ENCODE results near the gene GAREM2.

Gene GAREM2

DNA sequence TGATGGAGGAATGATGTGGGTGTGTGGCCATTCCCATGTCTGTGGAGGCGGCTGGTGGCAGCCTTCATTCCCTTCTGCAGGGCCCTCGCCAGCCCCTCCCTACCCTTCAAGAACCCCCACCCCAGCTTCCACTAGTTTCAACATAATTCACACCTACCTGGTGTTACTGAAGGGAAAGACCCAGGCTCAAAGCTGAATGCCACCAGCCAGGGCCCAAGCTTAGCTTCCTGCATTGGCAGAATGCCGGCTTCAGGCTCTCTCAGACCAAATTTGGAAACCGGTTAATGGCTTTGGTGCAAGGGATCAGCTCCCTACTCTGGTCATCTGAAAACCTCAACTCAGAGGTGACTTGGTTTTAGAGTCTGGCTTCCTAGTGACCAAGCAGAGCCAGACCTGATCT is 16.9 kb downstream of the GAREM2 start:
- no peak for DNase-seq

GRCh38 chr2:26190369-26190768 is 17.5 kb downstream of the GAREM2 start:
- no peak for DNase-seq

GRCh38 chr2:26191316-26192159 is 18.6 kb downstream of the GAREM2 start:
- no peak for DNase-seq

GRCh38 chr2:26193578-26194231 is 20.8 kb downstream of the GAREM2 start:
- DNase-seq, result no peak

DNA sequence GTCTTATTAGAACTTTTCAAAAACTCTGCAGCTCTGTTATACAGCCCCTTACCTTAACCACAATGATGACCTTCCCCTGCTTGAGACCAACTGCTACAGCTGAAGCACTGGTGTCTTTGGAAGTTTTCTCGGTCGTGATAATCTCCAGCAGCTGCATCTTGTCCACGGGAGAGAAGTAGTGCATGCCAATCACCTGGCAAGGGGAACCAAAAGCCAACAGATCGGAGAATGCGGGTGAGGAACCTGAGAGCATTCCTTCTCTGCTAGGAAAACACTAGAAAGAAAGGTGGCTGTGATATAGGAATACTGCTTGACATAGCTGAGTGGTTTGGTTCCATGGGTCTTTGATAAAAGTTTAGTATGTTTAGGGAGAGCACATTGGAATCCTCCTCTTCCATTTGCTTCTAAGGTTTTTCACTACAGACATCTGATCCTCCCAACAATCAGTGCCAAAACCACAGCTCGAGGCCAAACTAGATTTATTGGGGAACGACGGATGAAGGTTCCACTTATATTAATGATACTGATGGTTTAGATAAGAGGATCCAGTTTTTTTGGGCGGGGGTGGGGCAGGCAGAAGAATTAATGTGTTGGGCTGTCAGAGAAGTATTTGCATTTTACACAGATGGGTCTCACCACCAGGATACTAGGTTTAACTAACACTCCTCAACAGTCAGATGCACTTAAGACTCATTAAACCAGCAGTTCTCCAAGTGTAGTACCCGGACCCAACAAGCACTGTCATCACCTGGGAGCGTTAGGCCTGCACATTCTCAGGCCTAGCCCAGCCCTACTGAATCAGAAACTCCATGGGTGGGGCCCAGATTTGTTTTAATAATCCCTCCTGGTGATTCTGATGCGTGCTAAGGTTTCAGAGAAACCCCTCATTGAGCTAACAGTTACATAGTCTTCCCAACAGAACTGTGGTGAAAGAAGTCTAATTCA is 22.4 kb downstream of the GAREM2 start:
- no peak for DNase-seq

DNA sequence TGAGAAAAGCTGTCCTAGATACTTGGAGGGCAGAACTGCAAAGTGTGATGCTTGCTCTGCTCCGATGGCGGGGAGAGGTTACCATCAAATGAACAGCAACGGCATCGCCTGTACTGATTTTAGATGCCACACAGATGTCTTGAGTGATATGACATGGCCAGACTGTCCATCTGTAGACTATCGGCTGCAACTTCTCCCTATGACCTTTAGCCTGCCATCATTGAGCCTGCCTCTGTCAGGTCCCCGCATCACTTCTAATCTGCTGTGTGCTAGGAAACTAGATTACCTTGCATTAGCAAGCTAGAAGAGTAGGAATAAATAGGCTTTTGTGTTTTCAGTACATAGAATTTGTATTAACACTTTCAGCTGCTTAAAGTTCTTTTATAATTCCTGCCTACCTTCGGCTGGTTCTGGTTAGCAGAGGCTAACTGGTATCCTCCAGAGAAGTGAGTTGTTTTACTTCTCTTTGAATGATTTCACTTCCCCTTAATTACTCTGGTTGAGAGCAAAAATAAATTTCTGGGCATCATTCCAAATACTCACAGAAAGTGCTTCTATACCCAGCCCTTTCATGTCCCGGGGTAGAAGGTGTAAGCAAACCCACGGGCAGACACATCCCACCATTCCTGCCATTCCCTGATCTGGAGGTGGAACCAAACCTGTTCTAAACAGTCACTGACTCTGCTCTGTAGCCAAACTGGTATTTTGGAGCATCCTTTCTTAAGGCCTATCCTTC is 24.0 kb downstream of the GAREM2 start:
- DNase-seq, result no peak

- no peak for DNase-seq
These were observed 24.6 kb downstream of the GAREM2 start for GRCh38 chr2:26197516-26197915.

DNA sequence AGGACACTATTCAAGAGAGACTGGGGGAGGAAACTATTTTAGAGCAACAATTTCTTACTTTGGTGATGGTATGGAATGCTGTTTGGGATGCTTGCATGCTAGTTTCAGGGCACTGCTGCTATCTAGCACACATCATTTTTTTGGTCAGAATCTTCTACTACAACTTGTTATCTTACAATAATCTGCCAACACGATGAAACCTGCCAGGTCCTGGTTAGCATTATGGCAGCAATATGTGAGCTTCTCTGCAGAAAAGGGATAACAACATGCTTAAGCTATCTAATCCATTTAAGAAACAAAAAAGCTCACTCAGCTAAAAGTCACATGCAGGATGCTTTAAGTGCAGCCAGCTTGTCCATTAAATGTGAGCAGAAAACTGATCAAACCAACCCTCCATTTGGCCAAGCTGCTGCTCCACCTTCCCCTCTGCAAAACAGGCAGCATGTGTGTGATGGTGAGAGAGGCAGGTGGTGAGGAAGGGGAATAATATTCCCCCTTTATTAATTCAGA is 30.1 kb downstream of the GAREM2 start:
- no peak for DNase-seq

GRCh38 chr2:26203906-26204305 is 31.0 kb downstream of the GAREM2 start:
- DNase-seq, result no peak

DNA sequence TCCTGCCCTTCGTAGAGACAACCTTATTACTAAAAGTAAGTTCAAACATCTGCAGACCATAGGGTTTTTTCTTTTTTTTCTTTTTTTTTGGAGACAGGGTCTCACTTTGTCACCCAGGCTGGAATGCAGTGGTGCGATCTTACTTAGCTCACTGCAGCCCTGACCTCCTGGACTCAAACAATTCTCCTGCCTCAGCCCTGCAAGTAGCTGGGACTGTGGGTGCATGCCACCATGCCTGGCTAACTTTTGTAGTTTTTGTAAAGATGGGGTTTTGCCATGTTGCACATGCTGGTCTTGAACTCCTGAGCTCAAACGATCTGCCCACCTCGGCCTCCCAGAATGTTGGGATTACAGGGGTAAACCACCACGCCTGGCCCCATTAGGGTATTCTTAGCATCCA is 39.1 kb downstream of the GAREM2 start:
- no peak for DNase-seq

DNA sequence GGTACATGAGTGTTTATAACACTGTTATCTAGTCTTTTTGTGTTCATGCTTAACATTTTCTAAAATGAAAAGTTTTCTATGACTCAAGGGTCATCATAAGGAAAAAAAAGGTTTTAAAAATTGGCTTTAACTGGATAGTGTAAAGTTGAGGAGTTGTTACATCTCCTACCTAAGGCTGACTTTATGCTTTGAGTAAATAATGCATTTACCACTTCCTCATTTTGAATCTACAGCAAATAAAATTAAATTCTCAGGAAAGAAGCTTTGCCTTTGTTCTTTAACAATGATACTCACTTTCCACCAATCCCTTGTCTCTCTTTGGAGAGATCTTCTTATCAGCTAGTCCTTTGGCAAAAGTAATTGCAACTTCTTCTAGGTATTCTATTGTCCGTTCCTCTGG is 41.9 kb downstream of the GAREM2 start:
- DNase-seq, result no peak

DNA sequence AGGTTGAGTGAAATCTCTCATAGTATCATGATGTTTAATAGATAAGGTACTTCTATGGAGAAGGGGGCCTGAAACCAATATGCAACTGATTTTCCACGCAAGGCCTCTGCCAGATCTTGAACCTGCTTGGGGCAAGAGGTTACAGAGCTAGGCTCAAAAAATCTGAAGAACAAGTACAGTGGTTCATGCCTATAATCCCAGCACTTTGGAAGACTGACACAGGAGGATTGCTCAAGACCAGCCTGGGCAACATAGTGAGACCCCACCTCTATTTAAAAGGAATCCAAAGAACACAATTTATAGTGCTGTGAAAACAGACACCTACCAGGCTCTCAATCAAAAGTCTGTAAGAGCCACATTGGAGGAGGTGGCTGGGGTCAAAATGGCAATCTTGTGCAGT is 42.9 kb downstream of the GAREM2 start:
- DNase-seq, result no peak

GRCh38 chr2:26216587-26216986 is 43.7 kb downstream of the GAREM2 start:
- DNase-seq, result no peak

GRCh38 chr2:26217720-26218119 is 44.8 kb downstream of the GAREM2 start:
- DNase-seq, result no peak

DNA sequence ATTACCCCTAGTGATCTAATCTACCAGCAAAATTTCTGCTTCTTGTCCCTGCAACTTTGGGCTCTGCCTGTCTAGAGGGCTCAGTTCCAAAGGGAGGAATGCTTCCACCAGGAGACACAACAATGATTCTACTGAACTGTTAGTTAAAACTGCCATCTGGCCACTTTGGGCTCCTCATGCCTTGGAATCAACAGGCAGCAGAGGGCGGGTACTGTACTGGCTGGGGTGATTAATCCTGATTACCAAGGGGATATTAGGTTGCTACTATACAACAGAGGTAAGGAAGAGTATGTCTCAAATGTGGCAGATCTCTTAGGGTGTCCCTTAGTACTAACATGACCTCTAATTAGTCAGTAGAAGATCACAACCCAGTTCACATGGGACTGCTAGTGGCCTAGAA is 50.1 kb downstream of the GAREM2 start:
- DNase-seq, result no peak

DNA sequence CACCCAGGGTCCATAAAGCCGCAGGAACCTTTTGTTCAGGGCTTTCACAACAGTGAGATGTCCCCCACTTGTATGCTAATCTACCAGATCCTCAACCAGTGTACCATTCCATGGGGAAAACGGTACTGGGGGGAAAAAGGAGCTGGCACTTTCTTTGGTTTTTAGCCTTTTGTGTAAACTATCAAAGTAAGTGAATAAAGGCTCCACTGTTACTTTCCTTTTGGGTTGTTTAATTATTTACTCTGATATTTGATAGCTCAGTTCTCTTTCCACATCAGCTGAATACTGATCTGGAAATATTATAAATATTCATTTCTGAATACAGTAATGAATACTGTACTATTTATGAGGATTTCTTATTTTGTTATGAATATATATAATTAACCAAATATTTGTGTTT is 51.2 kb downstream of the GAREM2 start:
- DNase-seq, result no peak

DNA sequence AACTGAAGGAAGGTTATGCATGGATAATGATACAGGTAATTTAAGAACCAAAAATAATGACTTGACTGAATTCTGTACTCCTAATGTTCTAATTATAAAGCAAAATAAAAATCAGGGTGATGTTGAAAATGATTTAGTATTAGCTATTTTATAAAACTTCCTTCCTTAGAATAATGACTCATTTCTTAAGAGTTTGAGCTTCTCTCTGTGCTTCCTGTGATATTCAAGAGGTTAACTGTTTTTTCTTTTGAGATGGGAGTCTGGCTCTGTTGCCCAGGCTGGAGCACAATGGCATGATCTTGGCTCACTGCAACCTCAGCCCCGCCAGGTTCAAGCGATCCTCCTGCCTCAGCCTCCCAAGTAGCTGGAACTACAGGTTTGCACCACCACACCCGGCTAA is 56.7 kb downstream of the GAREM2 start:
- no peak for DNase-seq

- no peak for DNase-seq
These were observed 57.9 kb downstream of the GAREM2 start for GRCh38 chr2:26230806-26231205.

DNA sequence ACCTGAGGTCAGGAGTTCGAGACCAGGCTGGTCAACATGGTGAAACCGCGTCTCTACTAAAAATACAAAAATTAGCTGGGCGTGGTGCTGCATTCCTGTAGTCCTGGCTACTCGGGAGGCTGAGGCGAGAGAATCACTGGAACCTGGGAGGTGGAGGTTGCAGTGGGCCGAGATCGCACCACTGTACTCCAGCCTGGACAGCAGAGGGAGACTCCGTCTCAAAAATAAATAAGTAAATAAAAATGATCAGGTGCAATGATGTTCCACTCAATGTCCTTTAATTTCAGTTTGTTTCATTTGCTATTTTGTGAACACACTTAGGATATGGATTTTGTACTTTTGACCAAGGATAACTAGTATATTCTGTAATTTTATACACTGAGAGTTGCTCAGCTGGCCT is 62.2 kb downstream of the GAREM2 start:
- DNase-seq, result no peak

DNA sequence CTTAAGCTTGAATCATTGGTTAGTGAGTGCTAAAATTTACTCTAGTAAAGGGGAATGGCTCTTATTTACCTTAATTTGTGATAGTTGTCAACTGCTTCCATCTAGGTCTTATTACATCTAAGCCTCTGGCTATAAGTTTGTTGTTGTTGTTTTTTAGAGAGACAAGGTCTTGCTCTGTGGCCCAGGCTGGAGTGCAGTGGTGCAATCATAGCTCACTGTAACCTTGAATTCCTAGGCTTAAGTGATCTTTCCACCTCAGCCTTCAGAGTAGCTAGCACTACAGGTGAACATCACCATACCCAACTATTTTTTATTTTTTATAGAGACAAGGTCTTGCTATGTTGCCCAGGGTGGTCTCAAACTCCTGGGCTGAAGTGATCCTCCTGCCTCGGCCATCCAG is 65.0 kb downstream of the GAREM2 start:
- DNase-seq, result no peak

DNA sequence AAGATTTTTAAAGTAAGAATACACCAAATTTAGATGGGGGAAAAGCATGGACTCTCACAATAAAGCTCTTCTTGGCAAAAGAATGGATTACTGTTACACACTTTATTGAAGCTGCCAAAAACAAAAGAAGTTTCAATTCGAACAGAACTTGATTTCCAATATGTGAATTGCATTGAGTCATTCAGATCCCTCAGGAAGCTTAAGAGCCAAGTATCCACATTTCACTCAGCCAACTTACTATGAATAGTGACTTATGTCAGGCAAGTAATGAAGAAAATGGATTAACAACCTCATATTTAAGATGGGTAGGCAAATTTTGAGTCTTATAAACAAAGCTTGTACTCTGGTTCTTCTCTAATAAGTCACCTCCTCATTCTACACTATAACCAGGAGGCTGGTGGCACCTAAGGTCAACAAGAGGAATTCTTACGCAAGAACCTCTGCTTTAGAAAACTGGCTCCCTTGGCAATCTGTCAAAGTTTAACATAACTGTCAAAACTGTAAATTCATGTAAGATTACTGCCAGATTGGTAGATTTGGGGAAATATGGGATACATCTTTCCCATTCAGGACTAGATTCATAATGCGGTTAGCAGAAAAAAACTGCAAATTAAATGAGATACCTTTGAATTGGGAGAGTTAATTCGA is 65.5 kb downstream of the GAREM2 start:
- no peak for DNase-seq
